Activated CD4-positive, alpha-beta T cell treated with anti-CD3 and anti-CD28 coated beads, Interleukin-10, Interleukin-2, amounts not matched to agents 100 ng/mL and 50 ng/mL, durations not matched to agents 16 hours and 8 hours (primary cell): Measurements from ENCODE around the gene IGSF8.

Experiments
- DNase-seq: peaks from one replicate; pipeline ENCODE4 v3.0.0-alpha.2; 2020

Gene IGSF8

GRCh38 chr1:160084771-160085321, 13.6 kb downstream of the IGSF8 start:
- DNase-seq, result no peak

GRCh38 chr1:160083968-160084770, 14.2 kb downstream of the IGSF8 start:
- peak; percentile 73 for DNase-seq

- DNase-seq, result no peak
Measured at GRCh38 chr1:160082926-160083325, 15.5 kb downstream of the IGSF8 start.

GRCh38 chr1:160082487-160082886, 15.9 kb downstream of the IGSF8 start:
- no peak for DNase-seq

- DNase-seq, result no peak
Measured at GRCh38 chr1:160081261-160081936, 17.0 kb downstream of the IGSF8 start, which contains the start of gene KCNJ9. KCNJ9 (plus strand) TSS chr1:160081538; CDS start chr1:160084031, 2,493 bp downstream.

- DNase-seq, result no peak
Measured at GRCh38 chr1:160080381-160081100, 17.9 kb downstream of the IGSF8 start.

GRCh38 chr1:160079448-160079847, 19.0 kb downstream of the IGSF8 start:
- DNase-seq, result no peak

GRCh38 chr1:160078512-160079195, 19.8 kb downstream of the IGSF8 start:
- peak; percentile 75 for DNase-seq

- DNase-seq, result no peak
Measured at GRCh38 chr1:160077486-160077885, 20.9 kb downstream of the IGSF8 start.

- DNase-seq, result no peak
Measured at GRCh38 chr1:160076295-160076694, 22.1 kb downstream of the IGSF8 start.

- no peak for DNase-seq
Measured at GRCh38 chr1:160075836-160076235, 22.6 kb downstream of the IGSF8 start.

GRCh38 chr1:160074865-160075264, 23.6 kb downstream of the IGSF8 start:
- DNase-seq, result no peak

GRCh38 chr1:160071289-160071688, 27.1 kb downstream of the IGSF8 start:
- DNase-seq, result no peak

- peak; percentile 50 for DNase-seq
Measured at GRCh38 chr1:160070243-160071163, 27.9 kb downstream of the IGSF8 start.

GRCh38 chr1:160069460-160070231, 28.8 kb downstream of the IGSF8 start, which contains the start of gene KCNJ10:
KCNJ10 (minus strand) TSS chr1:160070160; CDS start chr1:160042532, 27,628 bp downstream.
- no peak for DNase-seq

- no peak for DNase-seq
Measured at GRCh38 chr1:160068225-160068624, 30.2 kb downstream of the IGSF8 start.

GRCh38 chr1:160066829-160067745, 31.3 kb downstream of the IGSF8 start:
- no peak for DNase-seq

GRCh38 chr1:160064746-160065145, 33.7 kb downstream of the IGSF8 start:
- no peak for DNase-seq

- no peak for DNase-seq
Measured at GRCh38 chr1:160064164-160064563, 34.3 kb downstream of the IGSF8 start.
